A549 (cell line): Measurements from ENCODE around the gene KLHDC3. TPM values are rescaled to one million over a fixed set of nuclear protein-coding genes. Genes with fewer than 3 reads are reported as not detected.

ENCODE experiments used
- ATAC-seq, 2 experiments: fragments of 200-7000 bp in 1 of 2; fragments of >200 bp in 1 of 2; cut with Nextera tagmentation in 1 of 2; cut with Tn5 transposase in 1 of 2; 3 replicates each; pipeline versions ENCODE4 v1.8.0 to v1.9.1; 2018 to 2020; ENCODE audit warnings: mild to moderate bottlenecking in 1 of 2, moderate library complexity in 1 of 2
- CTCF ChIA-PET: fragments of 300-600 bp; sonication (Branson Sonifier 250); formaldehyde crosslinking; extraction: SDS; loops from one replicate; lab custom pipeline; 2021; ENCODE audit warnings: antibody characterized with exemption, inconsistent platforms; lab: Yijun Ruan, JAX
- POLR2A ChIA-PET: fragments of 350-600 bp; formaldehyde crosslinking; extraction: SDS; loops from one replicate; lab custom pipeline; 2021; ENCODE audit warnings: antibody characterized with exemption, inconsistent platforms; lab: Yijun Ruan, JAX
- DNase-seq, 2 experiments: peaks; one replicate each; pipeline versions ENCODE4 v3.0.0 to v3.0.0-alpha.2; 2011 to 2016; ENCODE audit warnings: low read depth in 1 of 2, low spot score in 1 of 2
- FAIRE-seq: peaks from 2 replicates; lab custom pipeline; 2011; peaks lifted over from hg19 to GRCh38; lab: Jason Lieb, UNC
- H3K27ac ChIP-seq, 2 experiments: fragments of >200 bp; sonication (Bioruptor Twin); formaldehyde crosslinking; 3 replicates each; pipeline ENCODE4 v1.5.1; 2016 to 2017
- H3K4me1 ChIP-seq: fragments of >200 bp; sonication (Bioruptor Twin); formaldehyde crosslinking; 3 replicates; pipeline ENCODE4 v1.6.1; 2016
- H3K4me2 ChIP-seq: fragments of >200 bp; sonication (Bioruptor Twin); formaldehyde crosslinking; 3 replicates; pipeline ENCODE4 v1.6.1; 2016
- H3K4me3 ChIP-seq: fragments of >200 bp; sonication (Bioruptor Twin); formaldehyde crosslinking; 3 replicates; pipeline ENCODE4 v1.5.1; 2016
- H3K9me3 ChIP-seq: fragments of >200 bp; sonication (Bioruptor Twin); formaldehyde crosslinking; 3 replicates; pipeline ENCODE4 v1.6.1; 2016
- ATOH8 ChIP-seq: fragments of 250-450 bp; sonication (Bioruptor Pico); IDR thresholded peaks from 2 replicates; pipeline ENCODE4 v1.5.0; 2020; ENCODE audit warnings: low read depth, mild to moderate bottlenecking, moderate library complexity
- CHD4 ChIP-seq: fragments of 200-600 bp; sonication (generic); IDR thresholded peaks from 2 replicates; pipeline ENCODE4 v1.6.1; 2016; ENCODE audit warnings: antibody characterized with exemption, mild to moderate bottlenecking, borderline replicate concordance
- E2F6 ChIP-seq: IDR thresholded peaks from 2 replicates; pipeline ENCODE4 v1.6.1; 2012; ENCODE audit warnings: low read depth, borderline replicate concordance
- ESRRA ChIP-seq: fragments of 150-350 bp; IDR thresholded peaks from 2 replicates; pipeline ENCODE4 v1.6.1; 2014; ENCODE audit warnings: mild to moderate bottlenecking, low read length, borderline replicate concordance
- GATA3 ChIP-seq: IDR thresholded peaks from 2 replicates; pipeline ENCODE4 v1.6.1; 2012; ENCODE audit warnings: borderline replicate concordance
- HES2 ChIP-seq: fragments of >200 bp; sonication (Bioruptor Twin); formaldehyde crosslinking; IDR thresholded peaks from 2 replicates; pipeline ENCODE4 v1.6.1; 2016
- JUNB ChIP-seq: fragments of >200 bp; sonication (Bioruptor Twin); formaldehyde crosslinking; IDR thresholded peaks from 2 replicates; pipeline ENCODE4 v1.6.1; 2016
- MAZ ChIP-seq: fragments of 150-350 bp; IDR thresholded peaks from 2 replicates; pipeline ENCODE4 v1.6.1; 2014; ENCODE audit warnings: antibody characterized with exemption, low read depth, low read length, borderline replicate concordance
- NFE2L2 ChIP-seq: fragments of 150-350 bp; conservative IDR thresholded peaks from 2 replicates; pipeline ENCODE4 v1.6.1; 2014; ENCODE audit warnings: low read length
- NPAS2 ChIP-seq: fragments of 250-450 bp; sonication (Bioruptor Pico); IDR thresholded peaks from 2 replicates; pipeline ENCODE4 v1.8.0; 2022; ENCODE audit warnings: mild to moderate bottlenecking, moderate library complexity, borderline replicate concordance
- NR3C1 ChIP-seq: fragments of >200 bp; sonication (Bioruptor Twin); formaldehyde crosslinking; IDR thresholded peaks from 3 replicates; pipeline ENCODE4 v1.6.1; 2017
- PBX3 ChIP-seq: IDR thresholded peaks from 2 replicates; pipeline ENCODE4 v1.6.1; 2012
- RARB ChIP-seq: fragments of 250-450 bp; sonication (Bioruptor Pico); IDR thresholded peaks from 2 replicates; pipeline ENCODE4 v1.8.0; 2021; ENCODE audit warnings: mild to moderate bottlenecking, moderate library complexity
- REST ChIP-seq: fragments of 200-600 bp; sonication (generic); IDR thresholded peaks from 2 replicates; pipeline ENCODE4 v1.6.1; 2016; ENCODE audit warnings: antibody characterized with exemption, mild to moderate bottlenecking, moderate library complexity
- SMC3 ChIP-seq: fragments of >200 bp; sonication (Bioruptor Twin); formaldehyde crosslinking; IDR thresholded peaks from 3 replicates; pipeline ENCODE4 v1.6.1; 2018; ENCODE audit warnings: inconsistent platforms
- USF2 ChIP-seq: fragments of 450-650 bp; IDR thresholded peaks from 2 replicates; pipeline ENCODE4 v1.6.1; 2014; ENCODE audit warnings: antibody characterized with exemption
- ZC3H11A ChIP-seq: fragments of 450-650 bp; IDR thresholded peaks from 2 replicates; pipeline ENCODE4 v1.6.1; 2014; ENCODE audit warnings: antibody characterized with exemption, mild to moderate bottlenecking
- WGBS: methylation state at CpG from one replicate; pipeline ENCODE4 v1.1.6; 2017; ENCODE audit errors: missing lambda C conversion rate; 5-methylcytosine and 5-hydroxymethylcytosine counted together
- polyA plus RNA-seq, 4 experiments: library from polyadenylated mRNA; depleted of rRNA in 3 of 4; stranded (reverse); fragments of >200 nt; fragmentation: RNase III in 1 of 4; extraction: RNeasy Plus Mini Kit Qiagen cat#74134 plus additional on column Dnase treatment in 1 of 4; gene quantifications; 2 replicates in 3 of 4; 3 replicates in 1 of 4; pipeline ENCODE4 v1.2.3, GENCODE V29; 2011 to 2017

Gene KLHDC3
- polyA plus RNA-seq, 2 of the 4 experiments (the other 2 are of a cell fraction), result 18.8 to 28.0 TPM

- TF ChIP-seq REST, result no peak
- TF ChIP-seq HES2, result no peak
- no peak for TF ChIP-seq CHD4
- TF ChIP-seq NPAS2 (CRISPR knock-in tag), result no peak
- no peak for TF ChIP-seq USF2
- no peak for FAIRE-seq
- WGBS, result 97% methylated on average over 2 of the region's 2 CpGs
- no peaks in the 10 kb centered on the region for H3K9me3 ChIP-seq
- no peak overlapping the region for H3K4me3 ChIP-seq
- peaks cover 14% of the 10 kb centered on the region for H3K4me1 ChIP-seq
- H3K27ac ChIP-seq, result no peak overlapping the region
- POLR2A ChIA-PET, result interaction anchor here (0.6 kb wide), 1 partner anchor 345 kb away, joined by 3 read pairs; the partner anchor contains the start of gene ZNF318
- no peak for DNase-seq
- no peak overlapping the region for H3K4me2 ChIP-seq
- no peak for ATAC-seq
- CTCF ChIA-PET, result no interaction called here
These were observed 10.4 kb downstream of the KLHDC3 start for GRCh38 chr6:43024436-43024835.

- no peak for DNase-seq
- WGBS, result 95% methylated on average over 5 of the region's 5 CpGs
These were observed 12.3 kb downstream of the KLHDC3 start for GRCh38 chr6:43026365-43026764.

GRCh38 chr6:43029120-43029519 lies 15.1 kb downstream of the KLHDC3 start:
- Histone ChIP-seq H3K9me3 (no peaks in the 10 kb centered on the region), H3K4me2 (no peak overlapping the region), H3K4me1 (no peaks in the 10 kb centered on the region), H3K4me3 (no peak overlapping the region), H3K27ac (no peak overlapping the region)
- 96% methylated on average over 9 of the region's 9 CpGs for WGBS
- no peak for DNase-seq
- no peak for ATAC-seq
- POLR2A ChIA-PET, result no interaction called here
- TF ChIP-seq RARB (CRISPR knock-in tag) (no peak), PBX3 (no peak), ATOH8 (CRISPR knock-in tag) (no peak), MAZ (no peak), ZC3H11A (no peak), NR3C1 (no peak), ESRRA (no peak), HES2 (no peak)
- CTCF ChIA-PET, result interaction anchor here (0.7 to 1.0 kb wide), 2 partner anchors 12 to 115 kb away, joined by 3 read pairs; no protein-coding TSS in a partner anchor
- FAIRE-seq, result no peak

More at GRCh38 chr6:43026365-43026764, 12.3 kb downstream of the KLHDC3 start:
- 0 out of 3 replicates have a peak, but pooled peaks cover 9% of the 10 kb centered on the region for H3K4me1 ChIP-seq
- no peak overlapping the region for H3K4me3 ChIP-seq
- no peak overlapping the region for H3K27ac ChIP-seq
- ATAC-seq (no peak), FAIRE-seq (no peak)
- POLR2A ChIA-PET, result no interaction called here
- CTCF ChIA-PET, result interaction anchor here (1.0 kb wide), 1 partner anchor 27 kb away, joined by 4 read pairs; the partner anchor contains the start of gene CUL7
- no peak for TF ChIP-seq GATA3
- TF ChIP-seq SMC3, result no peak
- TF ChIP-seq RARB (CRISPR knock-in tag), result no peak
- no peak for TF ChIP-seq JUNB
- TF ChIP-seq E2F6, result no peak
- TF ChIP-seq NFE2L2, result no peak
- H3K9me3 ChIP-seq, result no peaks in the 10 kb centered on the region
- no peak overlapping the region for H3K4me2 ChIP-seq
